M059J (cell line): ENCODE data around the gene LEMD1. TPM values are rescaled to one million over a fixed set of nuclear protein-coding genes. Genes with fewer than 3 reads are reported as not detected.
A peak's percentile ranks its signal among the peaks of the same experiment; 100 is the strongest.
"Not testable (repeated sequence)": the region's sequence is repeated elsewhere in the genome, so short reads cannot be mapped to it uniquely, and the experiment has no call there.

Source experiments
- DNase-seq: peaks from one replicate; pipeline ENCODE4 v3.0.0-alpha.2; 2012; ENCODE audit warnings: low read depth
- total RNA-seq: library from RNA; depleted of rRNA; stranded (reverse); fragments of >200 nt; shearing (Covaris generic); gene quantifications from 2 replicates; pipeline ENCODE4 v1.2.3, GENCODE V29; 2014

LEMD1 gene
- total RNA-seq, 1 experiment from 2014 or later, result not detected

DNA sequence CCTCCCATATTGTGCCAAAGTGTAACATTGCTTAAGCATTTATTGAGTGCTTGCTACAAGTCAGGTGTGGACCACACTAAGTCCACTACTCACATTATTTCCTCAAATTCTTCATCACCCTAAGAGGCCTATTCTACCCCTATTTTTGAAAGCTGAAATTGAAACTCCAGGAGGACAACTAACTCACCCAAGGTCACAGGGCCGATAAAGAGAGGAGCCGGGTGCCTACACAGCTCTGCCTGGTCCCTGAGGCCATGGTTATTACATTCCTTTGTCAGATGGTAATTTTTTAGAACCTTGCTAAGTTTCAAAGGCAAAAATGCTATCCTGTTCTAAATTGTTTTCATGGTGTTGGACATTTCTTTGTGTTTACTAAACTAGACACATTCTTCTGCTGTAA lies 41.0 kb downstream of the LEMD1 start:
- DNase-seq, result no peak

DNA sequence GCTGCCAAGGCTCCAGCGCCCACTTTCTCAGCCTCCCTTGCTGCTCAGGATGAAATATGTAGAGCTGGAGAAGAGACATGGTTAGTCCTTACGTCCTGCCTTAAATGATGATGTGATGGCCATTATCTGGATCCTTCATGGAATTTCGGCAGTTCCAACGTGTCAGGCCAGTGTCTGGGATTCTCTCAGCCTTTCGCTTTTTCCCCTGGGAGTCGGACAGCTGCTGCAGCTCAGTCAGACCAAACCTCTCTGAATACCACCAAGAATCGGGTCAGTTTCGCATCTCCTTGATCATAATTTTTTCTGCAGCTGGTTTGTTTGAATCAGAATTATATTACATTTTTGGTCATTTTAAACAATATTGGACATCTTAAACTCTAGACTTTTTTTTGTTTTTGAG lies 42.8 kb downstream of the LEMD1 start:
- DNase-seq, result no peak

DNA sequence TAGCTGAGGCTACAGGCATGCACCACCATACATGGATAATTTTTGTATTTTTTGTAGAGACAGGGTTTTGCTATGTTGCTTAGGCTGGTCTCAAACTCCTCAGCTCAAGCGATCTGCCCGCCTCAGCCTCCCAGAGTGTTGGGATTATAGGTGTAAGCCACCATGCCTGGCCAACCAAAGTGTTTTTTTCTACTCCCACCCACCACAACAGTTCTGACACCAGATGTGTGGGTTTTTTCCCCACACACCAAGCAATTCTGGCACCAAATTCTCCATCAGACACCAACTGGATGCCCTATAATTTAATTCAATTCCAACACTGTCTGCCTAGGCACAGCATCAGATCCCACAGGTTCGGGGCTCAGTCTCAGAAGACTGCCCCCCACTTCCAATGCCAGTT lies 44.5 kb downstream of the LEMD1 start:
- no peak for DNase-seq

DNA sequence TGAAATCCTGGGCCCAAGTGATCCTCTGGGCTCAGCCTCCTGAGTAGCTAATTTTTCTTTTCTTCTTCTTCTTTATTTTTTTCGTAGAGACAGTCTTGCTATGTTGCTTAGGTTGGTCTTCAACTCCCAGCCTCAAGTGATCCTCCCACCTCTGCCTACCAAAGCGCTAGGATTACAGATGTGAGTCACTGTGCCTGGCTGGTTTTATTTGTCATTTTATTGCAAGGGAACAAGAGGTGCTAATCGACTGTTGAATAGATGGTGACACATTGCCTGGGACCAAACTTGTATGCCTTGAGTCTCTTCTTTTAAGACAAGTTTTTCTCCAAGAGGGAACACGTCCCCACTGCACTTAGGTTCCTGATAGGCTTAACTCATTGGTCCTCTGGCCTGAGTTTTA lies 45.1 kb downstream of the LEMD1 start:
- DNase-seq, result peak; percentile 81

- DNase-seq, result peak; percentile 61
Observed at GRCh38 chr1:205375835-205376545, 45.9 kb downstream of the LEMD1 start.

DNA sequence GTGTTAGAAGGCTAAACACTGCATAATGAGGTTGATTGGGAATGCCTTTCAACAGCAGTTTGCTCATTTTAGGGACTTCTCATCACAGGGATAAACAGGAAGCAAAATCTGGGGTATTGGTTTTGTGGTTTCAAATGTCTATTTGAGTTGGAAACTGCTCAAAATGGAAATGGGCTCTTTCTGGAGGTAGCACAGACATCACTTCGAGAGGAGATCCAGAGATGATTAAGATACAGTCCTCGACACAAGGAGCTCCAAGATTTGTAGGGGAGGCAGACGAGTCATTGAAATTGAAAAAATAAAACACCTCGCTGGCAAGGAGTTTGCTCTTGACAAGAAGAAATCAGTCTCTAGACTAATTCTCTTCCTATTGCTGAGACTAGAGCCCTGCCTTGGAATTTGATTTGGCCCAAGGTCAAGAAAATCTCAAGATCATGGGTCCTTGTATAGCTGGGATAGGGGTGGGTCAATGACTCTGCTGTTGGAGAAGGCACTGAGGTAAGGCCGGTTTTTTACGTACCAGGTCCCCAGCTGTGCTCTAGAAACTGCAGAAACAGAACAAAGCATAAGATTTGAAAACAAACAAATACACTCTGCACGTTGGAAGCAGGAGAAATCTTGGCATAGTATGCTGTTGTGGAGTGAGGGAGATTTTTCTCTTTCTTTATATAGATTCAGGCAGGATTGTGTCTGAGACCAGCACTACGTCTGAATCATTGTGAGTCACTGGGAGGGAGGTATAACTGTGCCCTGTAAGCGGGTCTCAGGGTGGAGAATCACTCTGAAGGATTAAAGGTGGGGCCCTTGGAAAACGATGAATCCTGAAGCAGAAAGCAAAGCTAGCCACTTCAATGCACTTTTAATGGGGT lies 47.4 kb downstream of the LEMD1 start:
- DNase-seq, result peak; percentile 78

GRCh38 chr1:205373798-205374175 lies 48.1 kb downstream of the LEMD1 start:
- DNase-seq, result no peak

- no peak for DNase-seq
Observed at GRCh38 chr1:205373022-205373797, 48.6 kb downstream of the LEMD1 start.

- DNase-seq, result no peak
Observed at GRCh38 chr1:205371871-205372660, 49.8 kb downstream of the LEMD1 start.

GRCh38 chr1:205370780-205371179 lies 51.1 kb downstream of the LEMD1 start:
- DNase-seq, result no peak

DNA sequence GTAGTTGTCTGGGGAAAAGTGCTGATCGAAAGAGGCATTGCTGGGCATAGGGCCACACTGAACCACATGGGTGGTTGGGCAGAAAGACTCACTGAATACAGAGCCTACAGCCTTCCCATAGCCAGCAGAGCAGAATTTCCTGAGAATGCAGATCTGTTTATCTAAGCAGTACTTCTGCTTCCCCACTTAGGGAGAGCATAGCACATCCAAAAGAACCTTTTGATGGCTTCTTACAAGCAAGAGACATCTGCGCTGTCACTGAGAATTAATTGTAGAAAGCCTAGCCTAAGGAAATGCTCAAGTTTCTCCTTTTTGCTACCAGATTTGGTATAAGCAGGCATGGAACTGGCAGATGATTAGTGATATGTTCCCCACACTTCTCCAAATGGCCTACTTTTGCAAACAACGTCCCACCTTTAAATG lies 52.1 kb downstream of the LEMD1 start:
- no peak for DNase-seq

GRCh38 chr1:205368478-205368877 lies 53.4 kb downstream of the LEMD1 start:
- DNase-seq, result no peak

DNA sequence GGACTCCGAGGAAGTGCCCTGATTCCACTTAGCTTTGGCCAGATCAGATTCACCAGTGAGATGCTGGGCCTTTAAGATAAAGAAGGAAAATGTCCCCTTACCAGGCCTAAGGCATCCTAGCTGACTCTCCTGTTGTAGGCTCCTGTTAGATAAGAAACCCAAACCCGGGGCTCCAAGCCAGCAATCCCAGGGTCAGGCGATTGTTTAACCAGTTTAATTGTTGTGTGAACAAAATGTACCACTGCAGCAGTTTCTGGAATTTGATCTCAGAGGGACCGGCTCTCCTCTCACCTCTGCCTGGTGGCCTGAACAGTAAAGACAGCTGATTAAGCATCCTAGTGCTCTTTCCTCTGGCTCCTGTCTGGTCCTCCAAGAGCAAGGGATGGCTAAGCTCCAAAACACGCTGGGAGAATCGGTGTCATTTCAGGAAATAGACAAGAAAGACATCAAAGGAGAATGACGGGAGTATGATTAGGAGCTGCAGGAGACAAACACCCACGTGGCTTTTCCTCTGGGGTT lies 55.9 kb downstream of the LEMD1 start:
- DNase-seq, result peak; percentile 23

DNA sequence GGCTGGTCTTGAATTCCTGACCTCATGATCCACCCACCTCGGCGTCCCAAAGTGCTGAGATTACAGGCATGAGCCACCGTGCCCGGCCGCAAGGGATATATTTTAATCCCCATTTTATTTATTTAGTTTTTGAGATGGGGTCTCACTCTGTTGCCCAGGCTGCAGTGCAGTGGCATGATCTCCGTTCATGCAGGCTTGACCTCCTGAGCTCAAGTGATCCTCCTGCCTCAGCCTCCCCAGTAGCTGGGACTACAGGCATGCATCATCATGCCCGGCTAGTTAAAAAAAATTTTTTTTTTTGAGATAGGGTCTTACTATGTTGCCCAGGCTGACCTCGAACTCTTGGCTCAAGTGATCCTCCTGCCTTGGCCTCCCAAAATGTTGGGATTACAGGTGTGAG lies 56.8 kb downstream of the LEMD1 start:
- not testable (repeated sequence) for DNase-seq

GRCh38 chr1:205360891-205361290 lies 61.0 kb downstream of the LEMD1 start:
- DNase-seq, result no peak

DNA sequence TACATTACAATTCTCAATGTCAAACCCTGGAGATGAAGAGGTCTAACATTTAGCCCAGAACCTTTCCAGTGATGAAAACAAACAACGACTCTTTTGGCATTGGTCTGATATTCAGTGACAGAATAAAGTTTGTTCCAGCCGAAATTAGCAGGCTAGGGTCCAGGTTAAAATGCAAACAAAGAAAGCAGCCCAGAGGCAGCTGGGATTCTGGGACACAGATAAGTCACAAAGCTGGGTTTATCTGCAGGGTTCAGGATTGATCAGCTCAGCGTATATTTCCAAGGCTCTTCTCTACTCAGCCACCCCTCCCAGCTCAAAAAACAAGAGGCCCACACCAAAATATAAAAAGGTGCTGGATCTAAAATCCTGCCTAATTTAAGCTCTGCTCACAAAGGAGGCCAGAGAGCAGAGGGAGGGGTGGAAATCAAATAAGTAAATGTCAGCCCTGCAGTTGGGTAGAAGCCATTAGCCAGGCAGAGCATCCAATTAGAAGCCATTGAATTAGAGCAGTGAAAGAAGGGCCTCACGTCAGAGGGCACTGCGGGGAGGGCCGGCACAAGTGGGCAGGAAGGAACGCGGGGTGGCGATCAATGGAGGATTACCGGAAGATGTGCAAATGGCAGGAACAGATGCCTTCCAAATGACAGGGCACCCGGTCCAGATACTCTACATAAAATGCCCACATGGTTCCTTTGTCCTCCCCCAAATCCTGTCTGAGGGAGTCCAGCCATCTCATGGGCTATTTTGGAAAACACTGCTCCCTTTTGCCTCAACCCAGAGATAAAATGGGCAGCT lies 61.9 kb downstream of the LEMD1 start:
- DNase-seq, result no peak

GRCh38 chr1:205358579-205358978 lies 63.3 kb downstream of the LEMD1 start:
- no peak for DNase-seq

- no peak for DNase-seq
Observed at GRCh38 chr1:205357567-205357966, 64.3 kb downstream of the LEMD1 start.

- DNase-seq, result no peak
Observed at GRCh38 chr1:205356440-205357139, 65.3 kb downstream of the LEMD1 start, which contains the start of gene KLHDC8A. TSS of gene KLHDC8A (minus strand) at chr1:205356922. CDS start at chr1:205343604, 13,318 bp downstream.

DNA sequence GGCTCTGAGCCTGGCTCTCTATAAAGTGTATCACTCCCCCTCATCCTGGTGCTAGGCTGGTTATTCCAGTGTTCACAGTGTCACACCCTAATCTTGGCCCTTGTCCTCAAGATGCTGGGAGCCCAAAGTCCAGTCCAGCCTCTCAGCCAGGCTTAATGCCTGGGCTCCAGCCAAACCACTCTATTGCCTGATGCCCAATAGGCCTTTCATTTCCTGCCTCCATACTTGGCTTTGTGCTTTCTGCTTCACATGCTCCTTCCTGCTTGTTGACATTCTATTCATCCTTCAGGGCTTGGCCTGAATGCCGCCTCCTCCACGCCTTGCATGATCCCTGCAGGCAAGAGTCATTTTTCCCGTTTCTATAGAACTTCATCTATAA lies 66.8 kb downstream of the LEMD1 start:
- DNase-seq, result peak; percentile 47
